Neural progenitor cell (in vitro differentiated cells): ENCODE data around the gene IFNA5. TPM values are rescaled to one million over a fixed set of nuclear protein-coding genes. Genes with fewer than 3 reads are reported as not detected.

ENCODE experiments used
- DNase-seq: peaks from one replicate; pipeline ENCODE4 v3.0.0-alpha.2; 2016; ENCODE audit warnings: low spot score
- H2AFZ ChIP-seq: fragments of 200-600 bp; sonication (generic); replicated peaks from 2 replicates; pipeline ENCODE4 v1.6.1; 2016; ENCODE audit warnings: antibody characterized with exemption
- H3F3A ChIP-seq: fragments of 200-600 bp; sonication (generic); 2 replicates; pipeline ENCODE4 v1.6.1; 2016; ENCODE audit warnings: antibody characterized with exemption, low read depth
- H3K27ac ChIP-seq: fragments of 200-600 bp; sonication (generic); 2 replicates; pipeline ENCODE4 v1.5.1; 2016; ENCODE audit warnings: mild to moderate bottlenecking
- H3K27me3 ChIP-seq: fragments of 200-600 bp; sonication (generic); 2 replicates; pipeline ENCODE4 v1.6.1; 2016; ENCODE audit warnings: mild to moderate bottlenecking, moderate library complexity
- H3K36me3 ChIP-seq: fragments of 200-600 bp; sonication (generic); 2 replicates; pipeline ENCODE4 v1.5.1; 2016
- H3K4me1 ChIP-seq: fragments of 200-600 bp; sonication (generic); 2 replicates; pipeline ENCODE4 v1.6.1; 2016; ENCODE audit warnings: mixed run types
- H3K4me2 ChIP-seq: fragments of 200-600 bp; sonication (generic); 2 replicates; pipeline ENCODE4 v1.6.1; 2016
- H3K4me3 ChIP-seq: fragments of 200-600 bp; sonication (generic); 2 replicates; pipeline ENCODE4 v1.5.1; 2016
- H3K79me2 ChIP-seq: fragments of 200-600 bp; sonication (generic); 2 replicates; pipeline ENCODE4 v1.6.1; 2016; ENCODE audit warnings: low read depth
- H3K9ac ChIP-seq: fragments of 200-600 bp; sonication (generic); 2 replicates; pipeline ENCODE4 v1.6.1; 2016
- H3K9me3 ChIP-seq: fragments of 200-600 bp; sonication (generic); 2 replicates; pipeline ENCODE4 v1.5.1; 2016; ENCODE audit warnings: low read depth
- H4K20me1 ChIP-seq: fragments of 200-600 bp; sonication (generic); 2 replicates; pipeline ENCODE4 v1.6.1; 2016; ENCODE audit warnings: low read depth
- H3K27ac Mint-ChIP-seq: 3 replicates; pipeline ENCODE4 v1.8.0; 2021; ENCODE audit warnings: mixed read lengths
- H3K27me3 Mint-ChIP-seq: 2 replicates; pipeline ENCODE4 v1.8.0; 2022; ENCODE audit warnings: low read depth, mild to moderate bottlenecking, inconsistent platforms, moderate library complexity, mixed read lengths; ENCODE audit not compliant: insufficient read depth
- H3K36me3 Mint-ChIP-seq: 3 replicates; pipeline ENCODE4 v1.8.0; 2021; ENCODE audit warnings: mixed read lengths
- H3K4me1 Mint-ChIP-seq: 3 replicates; pipeline ENCODE4 v1.8.0; 2021; ENCODE audit warnings: mixed read lengths
- H3K4me3 Mint-ChIP-seq: 3 replicates; pipeline ENCODE4 v1.8.0; 2021; ENCODE audit warnings: mild to moderate bottlenecking, moderate library complexity, mixed read lengths
- H3K9me3 Mint-ChIP-seq: 3 replicates; pipeline ENCODE4 v1.8.0; 2020; ENCODE audit warnings: mixed read lengths
- EZH2 ChIP-seq: fragments of 200-600 bp; sonication (generic); IDR thresholded peaks from 2 replicates; pipeline ENCODE4 v1.6.1; 2017; ENCODE audit warnings: antibody characterized with exemption, mild to moderate bottlenecking, moderate library complexity
- EZH2phosphoT487 ChIP-seq: fragments of 200-600 bp; sonication (generic); IDR thresholded peaks from 2 replicates; pipeline ENCODE4 v1.6.1; 2017; ENCODE audit warnings: antibody characterized with exemption
- total RNA-seq: library from RNA; depleted of rRNA; stranded (reverse); fragments of >200 nt; gene quantifications from 2 replicates; pipeline ENCODE4 v1.2.3, GENCODE V29; 2015; ENCODE audit warnings: low replicate concordance
- TF ChIP-seq, protein P1 (sequence below): fragments of 200-600 bp; sonication (generic); IDR thresholded peaks from 2 replicates; pipeline ENCODE4 v1.5.1; 2017; ENCODE audit warnings: antibody characterized with exemption, mild to moderate bottlenecking

IFNA5 gene
- total RNA-seq, 1 donor from 2014 or later = 0.21 TPM

- DNase-seq = no peak
- peaks cover 2% of the 10 kb centered on the region for H3K27me3 Mint-ChIP-seq
- H3K27ac ChIP-seq = no peak overlapping the region
- peaks cover 5% of the 10 kb centered on the region for H3K4me1 ChIP-seq
- H3K9ac ChIP-seq = no peak overlapping the region
- no peak overlapping the region for H3K4me2 ChIP-seq
- H3K9me3 ChIP-seq = no peaks in the 10 kb centered on the region
- no peaks in the 10 kb centered on the region for H4K20me1 ChIP-seq
- no peak overlapping the region for H2AFZ ChIP-seq
- no peaks in the 10 kb centered on the region for H3K36me3 Mint-ChIP-seq
- H3K4me3 ChIP-seq = no peak overlapping the region
- H3K4me3 Mint-ChIP-seq = no peak overlapping the region
- no peaks in the 10 kb centered on the region for H3K9me3 Mint-ChIP-seq
- no peak for TF ChIP-seq EZH2phosphoT487
- no peak for TF ChIP-seq EZH2
- TF ChIP-seq, protein P1, sequence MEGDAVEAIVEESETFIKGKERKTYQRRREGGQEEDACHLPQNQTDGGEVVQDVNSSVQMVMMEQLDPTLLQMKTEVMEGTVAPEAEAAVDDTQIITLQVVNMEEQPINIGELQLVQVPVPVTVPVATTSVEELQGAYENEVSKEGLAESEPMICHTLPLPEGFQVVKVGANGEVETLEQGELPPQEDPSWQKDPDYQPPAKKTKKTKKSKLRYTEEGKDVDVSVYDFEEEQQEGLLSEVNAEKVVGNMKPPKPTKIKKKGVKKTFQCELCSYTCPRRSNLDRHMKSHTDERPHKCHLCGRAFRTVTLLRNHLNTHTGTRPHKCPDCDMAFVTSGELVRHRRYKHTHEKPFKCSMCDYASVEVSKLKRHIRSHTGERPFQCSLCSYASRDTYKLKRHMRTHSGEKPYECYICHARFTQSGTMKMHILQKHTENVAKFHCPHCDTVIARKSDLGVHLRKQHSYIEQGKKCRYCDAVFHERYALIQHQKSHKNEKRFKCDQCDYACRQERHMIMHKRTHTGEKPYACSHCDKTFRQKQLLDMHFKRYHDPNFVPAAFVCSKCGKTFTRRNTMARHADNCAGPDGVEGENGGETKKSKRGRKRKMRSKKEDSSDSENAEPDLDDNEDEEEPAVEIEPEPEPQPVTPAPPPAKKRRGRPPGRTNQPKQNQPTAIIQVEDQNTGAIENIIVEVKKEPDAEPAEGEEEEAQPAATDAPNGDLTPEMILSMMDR = no peak
- no peaks in the 10 kb centered on the region for H3K4me1 Mint-ChIP-seq
- no peak overlapping the region for H3K27ac Mint-ChIP-seq
- no peaks in the 10 kb centered on the region for H3K79me2 ChIP-seq
- no peaks in the 10 kb centered on the region for H3K36me3 ChIP-seq
- H3K27me3 ChIP-seq = peaks cover 71% of the 10 kb centered on the region
- no peaks in the 10 kb centered on the region for H3F3A ChIP-seq
Observed at GRCh38 chr9:21265421-21266189, 39.5 kb downstream of the IFNA5 start.

DNA sequence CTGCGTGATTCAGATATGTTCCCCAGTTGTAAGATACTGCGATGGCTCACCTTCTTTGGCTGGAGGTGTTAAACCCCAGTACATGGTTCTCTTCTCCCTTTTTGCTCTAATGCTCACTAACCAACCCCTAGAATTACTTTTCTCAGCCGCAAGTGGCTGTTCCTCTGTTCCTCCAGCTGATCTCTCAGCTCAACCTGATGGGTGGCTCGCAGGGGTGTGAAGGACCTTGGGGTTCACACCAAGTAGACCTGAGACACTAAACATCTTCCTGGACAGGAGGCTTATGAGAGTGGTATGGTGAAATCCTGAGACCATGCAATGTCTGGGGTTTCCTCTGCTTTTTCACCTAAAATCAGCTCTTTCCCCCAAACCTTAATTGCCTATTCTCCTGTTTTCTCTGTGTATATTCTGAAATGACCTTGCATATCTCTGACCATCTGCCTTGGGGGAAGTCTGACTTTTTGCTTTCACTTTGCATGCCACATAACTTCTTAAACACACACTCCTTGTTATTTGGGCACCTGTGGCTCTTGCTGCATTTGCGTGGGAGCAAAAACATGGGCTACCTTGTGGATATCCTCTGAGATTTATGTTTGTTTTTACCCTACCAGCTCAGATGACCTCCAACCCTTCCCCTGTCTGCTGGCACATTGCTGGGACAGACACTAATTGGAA, 49.4 kb downstream of the IFNA5 start:
- Histone ChIP-seq H3K9ac (no peak overlapping the region), H3K4me3 (no peak overlapping the region), H3K79me2 (no peaks in the 10 kb centered on the region), H3K36me3 (no peaks in the 10 kb centered on the region), H3K27ac (no peak overlapping the region), H3F3A (peaks cover 5% of the 10 kb centered on the region), H3K4me2 (no peak overlapping the region), H3K27me3 (peaks cover 7% of the 10 kb centered on the region), H3K9me3 (no peaks in the 10 kb centered on the region), H2AFZ (no peak overlapping the region), H4K20me1 (no peaks in the 10 kb centered on the region), H3K4me1 (peaks cover 3% of the 10 kb centered on the region)
- Mint-ChIP-seq H3K27ac (no peak overlapping the region), H3K4me3 (no peak overlapping the region), H3K4me1 (peaks cover 16% of the 10 kb centered on the region), H3K36me3 (no peaks in the 10 kb centered on the region), H3K9me3 (peaks cover 10% of the 10 kb centered on the region), H3K27me3 (peaks cover 2% of the 10 kb centered on the region)
- no peak for DNase-seq
- TF ChIP-seq, protein P1 = no peak
- TF ChIP-seq EZH2 = no peak

Other genes starting within 250 kb of the IFNA5 start
- gene IFNB1, start 227.4 kb downstream of the IFNA5 start, total RNA-seq = not detected in 2 replicates
- not detected in 2 replicates for gene IFNW1, start 163.5 kb downstream of the IFNA5 start, total RNA-seq
- not detected in 2 replicates for gene IFNA21, start 138.7 kb downstream of the IFNA5 start, total RNA-seq
- not detected in 2 replicates for gene IFNA4, start 117.7 kb downstream of the IFNA5 start, total RNA-seq
- gene IFNA7, start 103.1 kb downstream of the IFNA5 start, total RNA-seq = not detected in 2 replicates
- gene IFNA10, start 98.2 kb downstream of the IFNA5 start, total RNA-seq = not detected in 2 replicates
- not detected in 2 replicates for gene IFNA16, start 88.0 kb downstream of the IFNA5 start, total RNA-seq
- not detected in 2 replicates for gene IFNA17, start 77.1 kb downstream of the IFNA5 start, total RNA-seq
- gene IFNA14, start 65.3 kb downstream of the IFNA5 start, total RNA-seq = not detected in 2 replicates
- 33.5 and 42.0 TPM in 2 replicates for gene KLHL9, start 30.1 kb upstream of the IFNA5 start, total RNA-seq
- not detected in 2 replicates for gene IFNA6, start 45.6 kb upstream of the IFNA5 start, total RNA-seq
- gene IFNA13, start 62.7 kb upstream of the IFNA5 start, total RNA-seq = not detected in 2 replicates
- gene IFNA2, start 80.1 kb upstream of the IFNA5 start, total RNA-seq = not detected in 2 replicates
- not detected in 2 replicates for gene IFNA8, start 103.8 kb upstream of the IFNA5 start, total RNA-seq
- not detected in 2 replicates for gene IFNA1, start 135.1 kb upstream of the IFNA5 start, total RNA-seq
- gene IFNE, start 177.0 kb upstream of the IFNA5 start, total RNA-seq = 0.12 TPM in 1 of 2 replicates, not detected in the other